GM18505 (cell line): ENCODE results near the gene LEUTX.

Experiments used
- ATAC-seq: cut with Tn5 transposase; IDR thresholded peaks from one replicate; pipeline ENCODE4 v1.9.1; 2021; ENCODE audit not compliant: unreplicated experiment
- POLR2A ChIP-seq: IDR thresholded peaks from 4 replicates; pipeline ENCODE4 v1.6.1; 2011; ENCODE audit warnings: borderline replicate concordance; ENCODE audit not compliant: insufficient read depth, insufficient read length; ENCODE audit errors: extremely low read depth

LEUTX gene

GRCh38 chr19:39818626-39819097, 40.0 kb downstream of the LEUTX start:
- TF ChIP-seq POLR2A = peak; percentile 61
- ATAC-seq = peak; percentile 80

DNA sequence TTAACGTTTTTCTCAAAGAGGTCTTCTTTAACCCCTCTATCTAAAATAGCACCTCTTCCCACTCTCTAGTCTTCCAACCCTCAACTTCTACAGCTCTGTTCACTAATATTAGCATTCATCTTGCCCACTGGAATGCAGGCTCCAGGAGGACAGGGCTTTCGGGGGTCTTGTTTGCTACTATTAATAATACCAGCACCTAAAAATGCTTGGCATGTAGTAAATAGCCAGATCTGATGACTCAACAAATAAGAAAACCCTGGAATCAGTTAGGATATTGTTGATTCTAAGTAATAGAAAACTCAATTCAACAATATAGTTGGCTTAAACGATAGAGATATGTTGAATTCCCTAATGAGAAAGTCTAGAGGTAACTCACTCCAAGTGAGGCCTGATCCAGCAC, 41.1 kb downstream of the LEUTX start:
- ATAC-seq = no peak
- no peak for TF ChIP-seq POLR2A

DNA sequence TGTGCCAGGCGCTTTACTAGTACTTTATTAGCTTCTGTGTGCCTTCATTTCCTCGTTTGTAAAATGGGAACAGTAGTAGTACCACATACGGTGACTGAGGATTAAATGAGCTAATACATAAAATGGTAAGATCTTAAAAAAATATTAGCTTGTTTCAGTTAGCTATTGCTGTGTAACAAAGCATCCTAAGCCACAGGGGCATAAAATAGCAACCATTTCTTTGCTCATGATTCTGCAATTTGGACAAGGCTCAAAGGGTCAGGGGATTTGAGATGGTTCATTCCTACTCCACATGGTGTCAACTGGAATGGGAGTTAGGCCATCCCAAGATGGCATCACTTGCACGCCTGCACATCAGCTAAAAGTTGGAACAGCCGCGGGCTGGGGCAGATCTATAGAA, 42.0 kb downstream of the LEUTX start:
- no peak for ATAC-seq
- no peak for TF ChIP-seq POLR2A

- ATAC-seq = no peak
- no peak for TF ChIP-seq POLR2A
Observed at GRCh38 chr19:39823686-39824085, 45.0 kb downstream of the LEUTX start.

DNA sequence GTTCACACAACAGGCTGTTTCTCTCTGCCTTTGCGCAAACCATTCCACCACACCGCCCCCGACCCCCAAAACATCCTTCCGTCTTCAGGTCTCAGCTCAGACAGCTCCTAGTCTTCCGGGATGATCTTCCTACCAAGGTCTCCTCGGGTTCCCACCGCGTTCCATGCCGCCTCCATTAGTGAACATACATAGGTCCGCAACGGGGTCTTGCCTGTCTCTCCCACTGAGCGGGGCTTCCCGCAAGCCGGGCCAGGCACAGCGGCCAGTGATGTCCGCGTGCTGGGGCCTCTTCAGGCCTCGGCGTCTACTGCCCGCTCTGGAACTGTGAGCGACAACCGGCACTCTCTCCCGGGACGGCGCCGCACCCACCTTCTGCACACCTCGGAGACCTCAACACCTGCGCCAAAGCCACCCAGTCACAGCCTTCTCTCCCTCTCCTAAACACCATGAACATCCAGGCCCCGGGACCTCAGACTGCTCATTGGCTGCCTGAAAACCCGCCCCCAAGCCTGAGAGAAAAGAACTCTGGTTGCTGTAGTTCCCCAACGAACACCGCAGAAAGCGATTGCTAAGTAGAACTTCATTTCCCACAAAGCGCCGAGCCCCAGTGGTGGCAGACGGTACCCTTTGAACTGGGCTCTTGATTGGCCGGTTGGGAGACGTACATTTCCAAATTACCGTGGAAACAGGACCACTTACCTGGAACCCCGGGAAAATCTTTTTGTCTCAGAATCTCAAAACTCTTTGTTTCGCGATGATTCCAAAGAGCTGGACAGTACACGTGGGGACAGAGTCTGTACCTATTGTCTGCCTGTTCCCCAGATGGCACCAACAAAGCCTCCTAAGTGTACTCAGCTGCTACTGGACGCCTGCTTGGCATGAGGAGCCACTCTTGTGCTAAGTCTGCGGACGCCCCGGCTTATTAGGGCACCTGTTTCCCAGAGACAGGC, 45.8 kb downstream of the LEUTX start:
- peak; percentile 70 for ATAC-seq
- TF ChIP-seq POLR2A = peak; percentile 76

GRCh38 chr19:39825093-39825463, 46.4 kb downstream of the LEUTX start:
- no peak for ATAC-seq
- TF ChIP-seq POLR2A = no peak

DNA sequence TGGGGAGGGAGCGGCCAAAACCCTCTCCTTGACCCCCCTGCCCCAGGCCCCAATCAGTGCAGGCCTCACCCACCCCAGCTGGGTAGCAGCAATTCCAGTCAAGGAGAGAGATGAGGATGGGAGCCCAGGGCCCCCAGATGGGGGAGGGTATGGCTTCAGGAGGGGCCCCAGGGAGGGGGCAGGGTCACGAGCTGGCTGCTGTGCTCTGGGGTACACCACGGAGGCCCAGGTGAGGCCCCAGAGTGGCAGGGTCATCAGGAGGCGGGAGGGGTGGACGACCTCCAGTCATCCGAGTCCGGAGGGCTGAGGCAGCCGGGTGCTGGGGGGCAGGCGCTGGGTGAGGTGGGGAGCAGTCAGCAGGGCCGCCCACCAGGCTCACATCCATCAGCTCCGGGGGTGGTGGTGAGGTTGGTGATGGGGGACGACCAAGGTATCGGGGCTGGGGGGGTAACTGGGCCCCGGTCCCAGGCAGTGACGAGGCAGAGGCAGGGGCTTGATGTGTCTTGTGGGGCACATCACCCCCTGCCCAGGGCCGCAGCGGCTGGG, 47.0 kb downstream of the LEUTX start:
- no peak for TF ChIP-seq POLR2A
- ATAC-seq = no peak

- no peak for TF ChIP-seq POLR2A
Observed at GRCh38 chr19:39826311-39826945, 47.8 kb downstream of the LEUTX start.

GRCh38 chr19:39827216-39827615, 48.6 kb downstream of the LEUTX start:
- no peak for TF ChIP-seq POLR2A
- ATAC-seq = no peak

More at GRCh38 chr19:39826311-39826945, 47.8 kb downstream of the LEUTX start:
- ATAC-seq = no peak

GRCh38 chr19:39828015-39828653, 49.5 kb downstream of the LEUTX start:
- ATAC-seq = no peak
- no peak for TF ChIP-seq POLR2A

DNA sequence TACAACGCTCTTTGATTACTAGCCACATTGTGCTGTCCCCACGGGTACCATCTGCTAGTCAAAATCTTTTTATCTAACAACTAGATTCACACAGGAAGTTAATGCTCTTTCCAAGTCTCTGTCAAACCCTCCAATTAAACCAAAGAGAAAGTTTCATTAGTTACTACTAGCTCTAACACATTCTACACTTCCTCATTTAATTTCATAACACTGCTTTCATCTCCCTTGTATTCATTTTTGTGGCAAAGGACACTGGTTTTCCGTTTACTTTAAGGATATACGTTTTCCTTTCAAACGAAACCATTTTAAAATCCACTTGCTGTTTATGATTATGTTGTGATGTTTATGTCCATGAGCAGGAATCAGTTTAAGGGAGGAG, 50.0 kb downstream of the LEUTX start:
- no peak for ATAC-seq
- TF ChIP-seq POLR2A = no peak

DNA sequence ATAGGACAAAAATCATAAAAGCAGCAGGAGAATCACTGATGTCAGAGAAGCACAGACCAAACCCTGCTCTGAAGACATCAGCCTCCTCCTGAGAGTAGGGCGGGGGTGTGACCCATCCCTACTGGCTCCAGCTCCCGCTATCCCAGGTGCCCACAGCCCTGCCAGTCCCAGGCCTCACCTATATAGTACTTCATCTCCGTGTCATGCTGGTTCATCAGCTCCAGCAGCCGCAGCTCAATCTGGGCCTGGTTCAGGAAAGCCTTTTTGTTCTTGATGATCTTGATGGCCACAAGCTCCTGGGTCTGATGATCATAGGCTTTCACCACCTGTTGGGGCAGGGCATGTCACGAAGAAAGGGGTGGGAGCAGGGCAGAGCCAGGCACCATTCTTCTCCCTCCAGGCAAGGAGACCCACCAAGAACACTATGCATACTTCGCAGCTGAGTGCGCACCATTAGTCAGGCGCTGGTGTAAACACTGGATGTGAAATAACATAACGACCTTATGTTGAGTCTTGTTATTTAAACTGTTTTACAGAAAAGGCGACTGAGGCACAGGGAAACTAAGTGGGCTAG, 51.1 kb downstream of the LEUTX start:
- no peak for TF ChIP-seq POLR2A
- ATAC-seq = no peak

GRCh38 chr19:39830406-39830805, 51.8 kb downstream of the LEUTX start:
- no peak for ATAC-seq
- no peak for TF ChIP-seq POLR2A
